Ishikawa (cell line): ENCODE results near the gene CFAP107.

Experiments
- CEBPB ChIP-seq: IDR thresholded peaks from 2 replicates; pipeline ENCODE4 v1.6.1; 2012
- CREB1 ChIP-seq: IDR thresholded peaks from 2 replicates; pipeline ENCODE4 v1.6.1; 2012; ENCODE audit warnings: low read depth
- EP300 ChIP-seq: IDR thresholded peaks from 2 replicates; pipeline ENCODE4 v1.6.1; 2012; ENCODE audit warnings: borderline replicate concordance
- FOXM1 ChIP-seq: IDR thresholded peaks from 2 replicates; pipeline ENCODE4 v1.6.1; 2012; ENCODE audit warnings: low read depth, borderline replicate concordance
- TAF1 ChIP-seq: IDR thresholded peaks from 2 replicates; pipeline ENCODE4 v1.6.1; 2012; ENCODE audit warnings: low read depth, mild to moderate bottlenecking
- YY1 ChIP-seq: IDR thresholded peaks from 2 replicates; pipeline ENCODE4 v1.6.1; 2012; ENCODE audit warnings: low read depth

GRCh38 chr1:12770620-12771019 is 24.6 kb downstream of the CFAP107 start:
- no peak for TF ChIP-seq TAF1
- no peak for TF ChIP-seq YY1
- no peak for TF ChIP-seq CEBPB
- no peak for TF ChIP-seq EP300
- no peak for TF ChIP-seq CREB1
- no peak for TF ChIP-seq FOXM1
